GM23338 (cell line): ENCODE measurements around the gene EIF2B1. TPM values are rescaled to one million over a fixed set of nuclear protein-coding genes. Genes with fewer than 3 reads are reported as not detected.

Experiments
- polyA plus RNA-seq: library from polyadenylated mRNA; unstranded; fragments of >200 nt; fragmentation: Nextera tagmentation; extraction: Ambion mirVana; gene quantifications from 2 replicates; pipeline ENCODE4 v1.2.1, GENCODE V29; 2016
- small RNA-seq: library from RNA; depleted of rRNA; stranded (forward); fragments of <200 nt; gene quantifications from one replicate; pipeline ENCODE3, GENCODE V24; 2014; ENCODE audit warnings: low replicate concordance
- total RNA-seq: library from RNA; depleted of rRNA; stranded (reverse); fragments of >200 nt; shearing (Covaris generic); gene quantifications from 2 replicates; pipeline ENCODE4 v1.2.3, GENCODE V29; 2014; rRNA removed

EIF2B1 gene
- total and polyA plus RNA-seq, 2 experiments from 2014 or later = 33.5 to 117 TPM

Small RNA genes within 50 kb of the gene (small RNA-seq; reads per million reads assigned to genes)
- 2.0 reads per million, percentile 81 among the genes with 10 or more reads in this experiment for gene SNORA9B

Other genes starting within 250 kb of the EIF2B1 start
- 29.0 and 29.3 TPM in 2 replicates for gene KMT5A, start 249.6 kb downstream of the EIF2B1 start, total RNA-seq
- 12.9 and 19.0 TPM in 2 replicates for gene KMT5A, start 249.6 kb downstream of the EIF2B1 start, polyA plus RNA-seq
- 0.58 and 1.4 TPM in 2 replicates for gene RILPL2, start 197.0 kb downstream of the EIF2B1 start, total RNA-seq
- gene RILPL2, start 197.0 kb downstream of the EIF2B1 start, polyA plus RNA-seq = 1.8 and 2.0 TPM in 2 replicates
- gene SNRNP35, start 175.5 kb downstream of the EIF2B1 start, total RNA-seq = 8.4 and 10.6 TPM in 2 replicates
- gene SNRNP35, start 175.5 kb downstream of the EIF2B1 start, polyA plus RNA-seq = 36.3 and 38.4 TPM in 2 replicates
- gene RILPL1, start 100.0 kb downstream of the EIF2B1 start, total RNA-seq = 5.8 and 7.9 TPM in 2 replicates
- gene RILPL1, start 100.0 kb downstream of the EIF2B1 start, polyA plus RNA-seq = 3.9 and 4.4 TPM in 2 replicates
- gene TMED2, start 49.1 kb downstream of the EIF2B1 start, total RNA-seq = 253 and 262 TPM in 2 replicates
- gene TMED2, start 49.1 kb downstream of the EIF2B1 start, polyA plus RNA-seq = 138 and 174 TPM in 2 replicates
- gene DDX55, start 31.6 kb downstream of the EIF2B1 start, total RNA-seq = 39.8 and 59.2 TPM in 2 replicates
- 36.2 and 53.3 TPM in 2 replicates for gene DDX55, start 31.6 kb downstream of the EIF2B1 start, polyA plus RNA-seq
- 19.6 and 27.7 TPM in 2 replicates for gene GTF2H3, start 143 bp upstream of the EIF2B1 start, total RNA-seq
- gene GTF2H3, start 143 bp upstream of the EIF2B1 start, polyA plus RNA-seq = 10.5 and 11.1 TPM in 2 replicates
- 6.0 and 6.8 TPM in 2 replicates for gene TCTN2, start 37.4 kb upstream of the EIF2B1 start, total RNA-seq
- 2.7 and 3.0 TPM in 2 replicates for gene TCTN2, start 37.4 kb upstream of the EIF2B1 start, polyA plus RNA-seq
- gene ATP6V0A2, start 78.7 kb upstream of the EIF2B1 start, total RNA-seq = 49.7 and 64.4 TPM in 2 replicates
- 19.0 and 19.2 TPM in 2 replicates for gene ATP6V0A2, start 78.7 kb upstream of the EIF2B1 start, polyA plus RNA-seq
- gene DNAH10, start 128.6 kb upstream of the EIF2B1 start, total RNA-seq = 0.03 and 0.12 TPM in 2 replicates
- 0.03 and 0.19 TPM in 2 replicates for gene DNAH10, start 128.6 kb upstream of the EIF2B1 start, polyA plus RNA-seq